Caco-2 (cell line): ENCODE measurements around the gene DOLPP1. TPM values are rescaled to one million over a fixed set of nuclear protein-coding genes. Genes with fewer than 3 reads are reported as not detected.
A peak's percentile ranks its signal among the peaks of the same experiment; 100 is the strongest.

ENCODE experiments used
- BruUV-seq: library from RNA; stranded (reverse); fragments of 400-500 nt; replicated peaks from 2 replicates; lab custom pipeline; 2021; lab: Mats Ljungman, UMichigan
- CTCF ChIA-PET: fragments of 300-600 bp; sonication (Branson Sonifier 250); formaldehyde crosslinking; loops from one replicate; lab custom pipeline; 2022; ENCODE audit warnings: antibody characterized with exemption; lab: Charles Lee
- POLR2A ChIA-PET: fragments of 300-600 bp; sonication (Branson Sonifier 250); formaldehyde crosslinking; loops from one replicate; lab custom pipeline; 2022; ENCODE audit warnings: antibody characterized with exemption; lab: Charles Lee
- DNase-seq, 2 experiments: peaks; one replicate each; pipeline versions ENCODE4 v3.0.0 to v3.0.0-alpha.2; 2020 to 2022
- H3K27me3 ChIP-seq: replicated peaks from 2 replicates; pipeline ENCODE4 v1.6.0; 2011; ENCODE audit warnings: low read length; ENCODE audit not compliant: control insufficient read depth, insufficient read depth
- H3K36me3 ChIP-seq: 2 replicates; pipeline ENCODE4 v1.5.1; 2011; ENCODE audit warnings: low read length; ENCODE audit not compliant: control insufficient read depth, insufficient read depth
- H3K4me1 ChIP-seq: fragments of 250-450 bp; sonication (Bioruptor Pico); 2 replicates; pipeline ENCODE4 v1.5.1; 2020; ENCODE audit warnings: mild to moderate bottlenecking
- H3K4me3 ChIP-seq: 2 replicates; pipeline ENCODE4 v1.5.1; 2011; ENCODE audit warnings: low read depth, mild to moderate bottlenecking, control low read depth, low read length
- H3K9me3 ChIP-seq: fragments of 250-450 bp; sonication (Bioruptor Pico); 2 replicates; pipeline ENCODE4 v1.5.1; 2020; ENCODE audit warnings: mild to moderate bottlenecking, moderate library complexity
- H3K27ac Mint-ChIP-seq: one replicate; pipeline ENCODE4 v1.8.0; 2022; ENCODE audit warnings: mixed read lengths; ENCODE audit not compliant: unreplicated experiment
- H3K27me3 Mint-ChIP-seq: one replicate; pipeline ENCODE4 v1.8.0; 2022; ENCODE audit warnings: mixed read lengths; ENCODE audit not compliant: insufficient read depth, unreplicated experiment
- H3K36me3 Mint-ChIP-seq: one replicate; pipeline ENCODE4 v1.8.0; 2022; ENCODE audit warnings: mild to moderate bottlenecking, mixed read lengths; ENCODE audit not compliant: insufficient read depth, unreplicated experiment
- H3K4me1 Mint-ChIP-seq: one replicate; pipeline ENCODE4 v1.8.0; 2022; ENCODE audit warnings: low read depth, mixed read lengths; ENCODE audit not compliant: unreplicated experiment
- H3K4me3 Mint-ChIP-seq: one replicate; pipeline ENCODE4 v1.8.0; 2022; ENCODE audit warnings: mild to moderate bottlenecking, moderate library complexity, mixed read lengths; ENCODE audit not compliant: unreplicated experiment
- H3K9me3 Mint-ChIP-seq: one replicate; pipeline ENCODE4 v1.8.0; 2022; ENCODE audit warnings: mixed read lengths; ENCODE audit not compliant: unreplicated experiment
- CTCF ChIP-seq, 2 experiments: fragments of 200-600 bp in 1 of 2; IDR thresholded peaks; 1 replicate in 1 of 2; 2 replicates in 1 of 2; pipeline versions ENCODE4 v1.5.1 to v1.8.0; 2011 to 2022; ENCODE audit warnings: antibody characterized with exemption in 1 of 2, control low read depth in 1 of 2, inconsistent platforms in 1 of 2, low read depth in 1 of 2, low read length in 1 of 2, mild to moderate bottlenecking in 1 of 2, moderate library complexity in 1 of 2; ENCODE audit not compliant: insufficient read depth in 1 of 2, severe bottlenecking in 1 of 2, unreplicated experiment in 1 of 2
- intact Hi-C: fragments of 100-400 bp; cut with micrococcal nuclease; formaldehyde crosslinking; loops from one replicate; pipeline ENCODE4 v1.10.0; 2022; ENCODE audit not compliant: unreplicated experiment
- total RNA-seq: library from RNA; stranded (reverse); gene quantifications from 2 replicates; pipeline ENCODE4 v1.2.3, GENCODE V29; 2022

Gene DOLPP1
- total RNA-seq, 1 experiment from 2014 or later: 45.1 TPM

- no peaks in the 10 kb centered on the region for H3K27me3 ChIP-seq
- Mint-ChIP-seq H3K4me3 (peak overlapping the region; percentile 86), H3K27me3 (no peaks in the 10 kb centered on the region), H3K9me3 (no peaks in the 10 kb centered on the region), H3K4me1 (peaks cover 5% of the 10 kb centered on the region), H3K27ac (peak overlapping the region; percentile 80), H3K36me3 (peaks cover 13% of the 10 kb centered on the region)
- no peak for DNase-seq
- intact Hi-C loops: loop anchor here (1.0 kb wide), 2 partner anchors 29 to 53 kb away; partner anchors contain the start of genes CRAT and SH3GLB2
- TSS peak; percentile 66 for BruUV-seq
- H3K4me3 ChIP-seq: peak overlapping the region; percentile 70
- no peaks in the 10 kb centered on the region for H3K36me3 ChIP-seq
- H3K9me3 ChIP-seq: no peaks in the 10 kb centered on the region
- POLR2A ChIA-PET: interaction anchor here (0.6 to 1.7 kb wide), 4 partner anchors 22 to 302 kb away, joined by 3 to 4 read pairs (median 3); partner anchors contain the start of genes SH3GLB2 and SPOUT1
- CTCF ChIA-PET: interaction anchor here (0.6 to 1.7 kb wide), 7 partner anchors 16 to 263 kb away, joined by 3 to 14 read pairs (median 3); partner anchors contain the start of genes ENDOG and SH3GLB2
- no peak for TF ChIP-seq CTCF (IDR thresholded peaks at IDR 0.05; ENCODE audit: insufficient read depth in 1 of 2, low read depth in 1 of 2, low read length in 1 of 2, severe bottlenecking in 1 of 2, unreplicated experiment in 1 of 2)
- H3K4me1 ChIP-seq: peaks cover 14% of the 10 kb centered on the region; the same call in 1 of the 2 replicates
Measured at GRCh38 chr9:129081388-129081904, 535 bp downstream of the DOLPP1 start.

GRCh38 chr9:129084087-129084486 lies 3.2 kb downstream of the DOLPP1 start:
- peaks cover 5% of the 10 kb centered on the region for H3K4me1 Mint-ChIP-seq

GRCh38 chr9:129089246-129089645 lies 8.3 kb downstream of the DOLPP1 start:
- Histone ChIP-seq H3K27me3 (no peaks in the 10 kb centered on the region), H3K4me3 (no peak overlapping the region), H3K4me1 (no peaks in the 10 kb centered on the region), H3K36me3 (no peaks in the 10 kb centered on the region), H3K9me3 (no peaks in the 10 kb centered on the region)
- H3K27me3 Mint-ChIP-seq: no peaks in the 10 kb centered on the region
- no peak overlapping the region for H3K27ac Mint-ChIP-seq
- H3K9me3 Mint-ChIP-seq: no peaks in the 10 kb centered on the region
- no TSS peak for BruUV-seq
- H3K4me3 Mint-ChIP-seq: no peak overlapping the region
- H3K36me3 Mint-ChIP-seq: peaks cover 14% of the 10 kb centered on the region
- DNase-seq: no peak
- ChIA-PET CTCF (no interaction called here), POLR2A (interaction anchor here (0.5 kb wide), 1 partner anchor 81 kb away, joined by 6 read pairs; no protein-coding TSS in a partner anchor)
- no peak for TF ChIP-seq CTCF (IDR thresholded peaks at IDR 0.05; ENCODE audit: insufficient read depth in 1 of 2, low read depth in 1 of 2, low read length in 1 of 2, severe bottlenecking in 1 of 2, unreplicated experiment in 1 of 2)
- intact Hi-C loops: no loop called here
- no peaks in the 10 kb centered on the region for H3K4me1 Mint-ChIP-seq

More at GRCh38 chr9:129084087-129084486, 3.2 kb downstream of the DOLPP1 start:
- POLR2A ChIA-PET: no interaction called here
- Mint-ChIP-seq H3K27ac (no peak overlapping the region), H3K9me3 (no peaks in the 10 kb centered on the region), H3K4me3 (no peak overlapping the region), H3K36me3 (peaks cover 13% of the 10 kb centered on the region), H3K27me3 (no peaks in the 10 kb centered on the region)
- no peak overlapping the region for H3K4me3 ChIP-seq
- no peak for TF ChIP-seq CTCF (IDR thresholded peaks at IDR 0.05; ENCODE audit: insufficient read depth in 1 of 2, low read depth in 1 of 2, low read length in 1 of 2, severe bottlenecking in 1 of 2, unreplicated experiment in 1 of 2)
- peaks cover 8% of the 10 kb centered on the region; the same call in 1 of the 2 replicates for H3K4me1 ChIP-seq
- H3K36me3 ChIP-seq: no peaks in the 10 kb centered on the region
- no peaks in the 10 kb centered on the region for H3K9me3 ChIP-seq
- no peaks in the 10 kb centered on the region for H3K27me3 ChIP-seq
- DNase-seq: no peak
- CTCF ChIA-PET: no interaction called here
- no TSS peak for BruUV-seq
- intact Hi-C loops: no loop called here
